ENCODE measurements around the gene SLC46A2.

The SLC46A2 gene

GRCh38 chr9:112856843-112857242 lies 33.8 kb downstream of the SLC46A2 start:
- no peak for FAIRE-seq

GRCh38 chr9:112856200-112856599 lies 34.5 kb downstream of the SLC46A2 start:
- FAIRE-seq: no peak

- FAIRE-seq: no peak
Observed at GRCh38 chr9:112854657-112855056, 36.0 kb downstream of the SLC46A2 start.

GRCh38 chr9:112853882-112854585 lies 36.6 kb downstream of the SLC46A2 start:
- no peak for FAIRE-seq

- FAIRE-seq: no peak
Observed at GRCh38 chr9:112852741-112853504, 37.8 kb downstream of the SLC46A2 start.

- no peak for FAIRE-seq
Observed at GRCh38 chr9:112850840-112851239, 39.8 kb downstream of the SLC46A2 start.

- FAIRE-seq: no peak
Observed at GRCh38 chr9:112849363-112849922, 41.2 kb downstream of the SLC46A2 start.

- FAIRE-seq: no peak
Observed at GRCh38 chr9:112848316-112849151, 42.1 kb downstream of the SLC46A2 start.

- no peak for FAIRE-seq
Observed at GRCh38 chr9:112846528-112847488, 43.9 kb downstream of the SLC46A2 start.

GRCh38 chr9:112844771-112845542 lies 45.7 kb downstream of the SLC46A2 start:
- FAIRE-seq: no peak

- no peak for FAIRE-seq
Observed at GRCh38 chr9:112842555-112842954, 48.1 kb downstream of the SLC46A2 start.

- FAIRE-seq: no peak
Observed at GRCh38 chr9:112841261-112841660, 49.4 kb downstream of the SLC46A2 start.

GRCh38 chr9:112839331-112839730 lies 51.3 kb downstream of the SLC46A2 start:
- no peak for FAIRE-seq

- FAIRE-seq: no peak
Observed at GRCh38 chr9:112838342-112838741, 52.3 kb downstream of the SLC46A2 start.

- no peak for FAIRE-seq
Observed at GRCh38 chr9:112836394-112836793, 54.3 kb downstream of the SLC46A2 start.

- no peak for FAIRE-seq
Observed at GRCh38 chr9:112833081-112833480, 57.6 kb downstream of the SLC46A2 start.

GRCh38 chr9:112831969-112832368 lies 58.7 kb downstream of the SLC46A2 start:
- FAIRE-seq: no peak

GRCh38 chr9:112831281-112831851 lies 59.3 kb downstream of the SLC46A2 start:
- no peak for FAIRE-seq
